ENCODE data around the gene PPP4C. TPM values are rescaled to one million over a fixed set of nuclear protein-coding genes. Genes with fewer than 3 reads are reported as not detected.

Gene PPP4C
- total RNA-seq, 1 donor = 178 TPM

DNA sequence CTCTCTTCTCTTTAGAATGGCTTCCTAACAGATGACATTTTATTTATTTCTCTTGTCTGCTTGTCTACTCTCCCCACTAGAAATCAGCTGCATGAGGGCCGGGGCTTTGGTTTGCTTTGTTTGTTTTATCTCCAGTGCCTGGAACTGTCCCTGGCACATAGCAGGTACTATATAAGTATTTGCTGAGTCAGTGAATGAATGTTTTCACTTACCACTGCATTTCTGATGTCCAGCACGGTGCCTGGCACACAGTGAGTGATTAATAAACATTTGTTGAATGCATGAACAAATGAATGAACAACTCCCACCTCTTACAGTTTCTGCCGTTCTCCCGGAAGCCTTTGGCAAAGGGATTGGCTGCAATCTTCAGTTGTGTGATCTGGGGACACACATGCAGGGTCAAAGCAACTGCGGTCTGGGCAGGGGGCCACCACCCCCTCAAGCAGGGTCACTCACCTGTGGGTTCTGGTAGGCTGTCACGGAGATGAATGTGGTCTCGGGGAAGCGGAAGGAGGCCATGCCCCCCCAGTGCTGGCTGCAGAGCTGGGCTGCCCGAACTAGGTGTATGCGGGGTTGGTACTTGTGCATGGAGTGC is 12.5 kb downstream of the PPP4C start:
- no peaks in the 10 kb centered on the region for H3K27me3 ChIP-seq (ENCODE audit: insufficient read depth, low read length)
- H4K20me1 ChIP-seq (ENCODE audit: insufficient read depth, low read length) = no peaks in the 10 kb centered on the region
- no peak overlapping the region for H3K4me2 ChIP-seq (ENCODE audit: insufficient read depth, low read length)
- H3K4me1 ChIP-seq (ENCODE audit: insufficient read depth, low read length) = peaks cover 18% of the 10 kb centered on the region
- peaks cover 1% of the 10 kb centered on the region for H3K79me2 ChIP-seq (ENCODE audit: insufficient read depth, low read length)
- TF ChIP-seq, protein P1, sequence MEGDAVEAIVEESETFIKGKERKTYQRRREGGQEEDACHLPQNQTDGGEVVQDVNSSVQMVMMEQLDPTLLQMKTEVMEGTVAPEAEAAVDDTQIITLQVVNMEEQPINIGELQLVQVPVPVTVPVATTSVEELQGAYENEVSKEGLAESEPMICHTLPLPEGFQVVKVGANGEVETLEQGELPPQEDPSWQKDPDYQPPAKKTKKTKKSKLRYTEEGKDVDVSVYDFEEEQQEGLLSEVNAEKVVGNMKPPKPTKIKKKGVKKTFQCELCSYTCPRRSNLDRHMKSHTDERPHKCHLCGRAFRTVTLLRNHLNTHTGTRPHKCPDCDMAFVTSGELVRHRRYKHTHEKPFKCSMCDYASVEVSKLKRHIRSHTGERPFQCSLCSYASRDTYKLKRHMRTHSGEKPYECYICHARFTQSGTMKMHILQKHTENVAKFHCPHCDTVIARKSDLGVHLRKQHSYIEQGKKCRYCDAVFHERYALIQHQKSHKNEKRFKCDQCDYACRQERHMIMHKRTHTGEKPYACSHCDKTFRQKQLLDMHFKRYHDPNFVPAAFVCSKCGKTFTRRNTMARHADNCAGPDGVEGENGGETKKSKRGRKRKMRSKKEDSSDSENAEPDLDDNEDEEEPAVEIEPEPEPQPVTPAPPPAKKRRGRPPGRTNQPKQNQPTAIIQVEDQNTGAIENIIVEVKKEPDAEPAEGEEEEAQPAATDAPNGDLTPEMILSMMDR (IDR thresholded peaks at IDR 0.05; ENCODE audit: extremely low read depth, low read depth, low read length) = no peak
- no peaks in the 10 kb centered on the region for H3K9me3 ChIP-seq (ENCODE audit: low read depth, low read length)
- no peak overlapping the region for H2AFZ ChIP-seq (ENCODE audit: low read length)
- peak; percentile 76 for DNase-seq (ENCODE audit: insufficient read length, low spot score, missing footprints)
- H3K4me3 ChIP-seq (ENCODE audit: insufficient read depth, low read length) = no peak overlapping the region
- no peak overlapping the region for H3K27ac ChIP-seq (ENCODE audit: low read depth, low read length)
- peaks cover 21% of the 10 kb centered on the region for H3K36me3 ChIP-seq (ENCODE audit: insufficient read depth, low read length)

DNA sequence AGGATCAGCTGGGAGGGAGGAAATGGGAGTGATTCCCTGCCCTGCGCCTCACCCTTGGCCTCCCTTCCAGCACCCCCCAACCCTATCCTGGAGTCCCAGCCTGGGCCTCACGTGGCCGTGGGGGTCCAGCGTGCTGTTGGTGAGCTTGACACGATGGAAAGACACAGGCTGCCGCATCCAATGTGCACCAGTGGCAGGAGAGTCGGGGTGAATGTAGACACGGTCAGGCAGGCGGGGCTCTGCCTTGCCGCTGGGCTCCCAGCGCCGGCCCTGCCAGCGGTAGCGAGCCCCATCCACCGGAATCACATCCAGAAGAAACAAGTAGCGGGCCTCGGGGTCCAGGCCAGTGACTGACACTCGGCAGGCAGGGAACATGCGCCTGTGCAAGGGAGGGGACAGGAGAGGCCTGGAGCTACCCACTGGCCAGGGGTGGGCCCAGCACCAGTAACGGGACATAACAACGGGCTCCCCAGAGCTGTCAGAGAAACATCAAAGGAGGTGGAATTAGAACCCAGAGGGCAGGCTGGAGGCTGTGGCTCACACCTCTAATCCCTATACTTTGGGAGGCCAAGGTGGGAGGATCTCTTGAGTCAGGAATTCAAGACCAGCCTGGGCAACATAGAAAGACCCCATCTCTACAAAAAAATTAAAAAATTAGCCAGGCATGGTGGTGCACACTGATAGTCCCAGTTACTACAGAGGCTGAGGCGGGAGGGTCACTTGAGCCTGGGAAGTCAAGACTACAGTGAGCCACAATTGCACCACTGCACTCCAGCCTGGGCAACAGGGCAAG is 13.2 kb downstream of the PPP4C start:
- H3K79me2 ChIP-seq (ENCODE audit: insufficient read depth, low read length) = no peaks in the 10 kb centered on the region
- H3K36me3 ChIP-seq (ENCODE audit: insufficient read depth, low read length) = peaks cover 19% of the 10 kb centered on the region
- H3K9me3 ChIP-seq (ENCODE audit: low read depth, low read length) = no peaks in the 10 kb centered on the region
- no peak overlapping the region for H3K4me2 ChIP-seq (ENCODE audit: insufficient read depth, low read length)
- H3K27ac ChIP-seq (ENCODE audit: low read depth, low read length) = no peak overlapping the region
- no peak overlapping the region for H3K4me3 ChIP-seq (ENCODE audit: insufficient read depth, low read length)
- no peaks in the 10 kb centered on the region for H4K20me1 ChIP-seq (ENCODE audit: insufficient read depth, low read length)
- H3K4me1 ChIP-seq (ENCODE audit: insufficient read depth, low read length) = peaks cover 18% of the 10 kb centered on the region
- TF ChIP-seq, protein P1 (IDR thresholded peaks at IDR 0.05; ENCODE audit: extremely low read depth, low read depth, low read length) = no peak
- no peak overlapping the region for H2AFZ ChIP-seq (ENCODE audit: low read length)
- DNase-seq (ENCODE audit: insufficient read length, low spot score, missing footprints) = peak; percentile 80
- no peaks in the 10 kb centered on the region for H3K27me3 ChIP-seq (ENCODE audit: insufficient read depth, low read length)

- DNase-seq (ENCODE audit: insufficient read length, low spot score, missing footprints) = peak; percentile 64
- Histone ChIP-seq H3K9me3 (ENCODE audit: low read depth, low read length) (no peaks in the 10 kb centered on the region), H3K36me3 (ENCODE audit: insufficient read depth, low read length) (peaks cover 9% of the 10 kb centered on the region), H3K4me2 (ENCODE audit: insufficient read depth, low read length) (peak overlapping the region; percentile 90), H2AFZ (ENCODE audit: low read length) (no peak overlapping the region), H3K4me3 (ENCODE audit: insufficient read depth, low read length) (no peak overlapping the region), H3K27ac (ENCODE audit: low read depth, low read length) (peak overlapping the region; percentile 56), H3K79me2 (ENCODE audit: insufficient read depth, low read length) (peaks cover 3% of the 10 kb centered on the region), H3K4me1 (ENCODE audit: insufficient read depth, low read length) (peaks cover 27% of the 10 kb centered on the region), H3K27me3 (ENCODE audit: insufficient read depth, low read length) (no peaks in the 10 kb centered on the region), H4K20me1 (ENCODE audit: insufficient read depth, low read length) (peaks cover 7% of the 10 kb centered on the region)
- TF ChIP-seq, protein P1 (IDR thresholded peaks at IDR 0.05; ENCODE audit: extremely low read depth, low read depth, low read length) = no peak
These were observed 15.0 kb downstream of the PPP4C start for GRCh38 chr16:30090610-30091331.
